ENCODE results near the gene RAD51B.
"Not testable (repeated sequence)": the region's sequence is repeated elsewhere in the genome, so short reads cannot be mapped to it uniquely, and the experiment has no call there.

The RAD51B gene

DNA sequence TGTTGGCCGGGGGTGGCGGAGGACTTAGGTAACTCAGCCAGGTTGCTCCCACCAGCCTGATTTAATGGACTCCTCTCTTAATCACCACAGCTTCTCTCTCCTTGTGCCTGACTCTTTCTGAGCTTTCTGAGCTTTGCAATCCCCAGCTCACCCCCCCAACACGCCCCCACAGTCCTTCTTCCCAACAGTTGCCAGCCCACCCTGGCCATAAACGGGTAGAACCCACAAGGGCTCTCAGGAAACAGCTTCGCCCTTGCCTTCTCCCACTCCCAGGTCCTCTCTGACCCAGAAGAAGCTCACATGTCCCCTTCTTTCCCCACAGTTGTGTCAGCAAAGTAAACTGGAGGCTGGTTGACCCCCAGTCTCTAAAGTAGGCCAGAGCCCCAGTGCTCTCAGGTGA, 940.4 kb downstream of the RAD51B start:
- H3K4me1 ChIP-seq = peaks cover 17% of the 10 kb centered on the region
- H3K27ac ChIP-seq = no peak overlapping the region
- H3K4me3 ChIP-seq (ENCODE audit: low read depth, low read length) = no peak overlapping the region
- H3K36me3 ChIP-seq (ENCODE audit: control insufficient read depth, insufficient read depth, low read length) = no peaks in the 10 kb centered on the region
- no peak overlapping the region for H2AFZ ChIP-seq
- no peak overlapping the region for H3K4me2 ChIP-seq (ENCODE audit: low read length)
- no peak overlapping the region for H3K9ac ChIP-seq
- no peaks in the 10 kb centered on the region for H3K27me3 ChIP-seq (ENCODE audit: control insufficient read depth, insufficient read depth, low read length)
- no peaks in the 10 kb centered on the region for H3K79me2 ChIP-seq
- H3K9me3 ChIP-seq (ENCODE audit: control insufficient read depth, low read length) = no peaks in the 10 kb centered on the region
- TF ChIP-seq, protein P1, sequence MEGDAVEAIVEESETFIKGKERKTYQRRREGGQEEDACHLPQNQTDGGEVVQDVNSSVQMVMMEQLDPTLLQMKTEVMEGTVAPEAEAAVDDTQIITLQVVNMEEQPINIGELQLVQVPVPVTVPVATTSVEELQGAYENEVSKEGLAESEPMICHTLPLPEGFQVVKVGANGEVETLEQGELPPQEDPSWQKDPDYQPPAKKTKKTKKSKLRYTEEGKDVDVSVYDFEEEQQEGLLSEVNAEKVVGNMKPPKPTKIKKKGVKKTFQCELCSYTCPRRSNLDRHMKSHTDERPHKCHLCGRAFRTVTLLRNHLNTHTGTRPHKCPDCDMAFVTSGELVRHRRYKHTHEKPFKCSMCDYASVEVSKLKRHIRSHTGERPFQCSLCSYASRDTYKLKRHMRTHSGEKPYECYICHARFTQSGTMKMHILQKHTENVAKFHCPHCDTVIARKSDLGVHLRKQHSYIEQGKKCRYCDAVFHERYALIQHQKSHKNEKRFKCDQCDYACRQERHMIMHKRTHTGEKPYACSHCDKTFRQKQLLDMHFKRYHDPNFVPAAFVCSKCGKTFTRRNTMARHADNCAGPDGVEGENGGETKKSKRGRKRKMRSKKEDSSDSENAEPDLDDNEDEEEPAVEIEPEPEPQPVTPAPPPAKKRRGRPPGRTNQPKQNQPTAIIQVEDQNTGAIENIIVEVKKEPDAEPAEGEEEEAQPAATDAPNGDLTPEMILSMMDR (IDR thresholded peaks at IDR 0.05) = no peak

- H2AFZ ChIP-seq = no peak overlapping the region
- H3K4me2 ChIP-seq (ENCODE audit: low read length) = no peak overlapping the region
- no peak overlapping the region for H3K4me3 ChIP-seq (ENCODE audit: low read depth, low read length)
- no peaks in the 10 kb centered on the region for H3K79me2 ChIP-seq
- no peaks in the 10 kb centered on the region for H3K27me3 ChIP-seq (ENCODE audit: control insufficient read depth, insufficient read depth, low read length)
- no peak overlapping the region for H3K9ac ChIP-seq
- no peaks in the 10 kb centered on the region for H3K36me3 ChIP-seq (ENCODE audit: control insufficient read depth, insufficient read depth, low read length)
- no peak overlapping the region for H3K27ac ChIP-seq
- no peaks in the 10 kb centered on the region for H3K9me3 ChIP-seq (ENCODE audit: control insufficient read depth, low read length)
- TF ChIP-seq, protein P1 (IDR thresholded peaks at IDR 0.05) = no peak
- peaks cover 17% of the 10 kb centered on the region for H3K4me1 ChIP-seq
These were observed 941.2 kb downstream of the RAD51B start for GRCh38 chr14:68760761-68761160.

GRCh38 chr14:68761391-68761790, 941.8 kb downstream of the RAD51B start:
- Histone ChIP-seq H3K36me3 (ENCODE audit: control insufficient read depth, insufficient read depth, low read length) (no peaks in the 10 kb centered on the region), H2AFZ (no peak overlapping the region), H3K4me2 (ENCODE audit: low read length) (no peak overlapping the region), H3K79me2 (no peaks in the 10 kb centered on the region), H3K27me3 (ENCODE audit: control insufficient read depth, insufficient read depth, low read length) (no peaks in the 10 kb centered on the region), H3K9ac (no peak overlapping the region), H3K4me1 (peaks cover 17% of the 10 kb centered on the region), H3K27ac (no peak overlapping the region), H3K9me3 (ENCODE audit: control insufficient read depth, low read length) (no peaks in the 10 kb centered on the region), H3K4me3 (ENCODE audit: low read depth, low read length) (no peak overlapping the region)
- TF ChIP-seq, protein P1 (IDR thresholded peaks at IDR 0.05) = no peak

DNA sequence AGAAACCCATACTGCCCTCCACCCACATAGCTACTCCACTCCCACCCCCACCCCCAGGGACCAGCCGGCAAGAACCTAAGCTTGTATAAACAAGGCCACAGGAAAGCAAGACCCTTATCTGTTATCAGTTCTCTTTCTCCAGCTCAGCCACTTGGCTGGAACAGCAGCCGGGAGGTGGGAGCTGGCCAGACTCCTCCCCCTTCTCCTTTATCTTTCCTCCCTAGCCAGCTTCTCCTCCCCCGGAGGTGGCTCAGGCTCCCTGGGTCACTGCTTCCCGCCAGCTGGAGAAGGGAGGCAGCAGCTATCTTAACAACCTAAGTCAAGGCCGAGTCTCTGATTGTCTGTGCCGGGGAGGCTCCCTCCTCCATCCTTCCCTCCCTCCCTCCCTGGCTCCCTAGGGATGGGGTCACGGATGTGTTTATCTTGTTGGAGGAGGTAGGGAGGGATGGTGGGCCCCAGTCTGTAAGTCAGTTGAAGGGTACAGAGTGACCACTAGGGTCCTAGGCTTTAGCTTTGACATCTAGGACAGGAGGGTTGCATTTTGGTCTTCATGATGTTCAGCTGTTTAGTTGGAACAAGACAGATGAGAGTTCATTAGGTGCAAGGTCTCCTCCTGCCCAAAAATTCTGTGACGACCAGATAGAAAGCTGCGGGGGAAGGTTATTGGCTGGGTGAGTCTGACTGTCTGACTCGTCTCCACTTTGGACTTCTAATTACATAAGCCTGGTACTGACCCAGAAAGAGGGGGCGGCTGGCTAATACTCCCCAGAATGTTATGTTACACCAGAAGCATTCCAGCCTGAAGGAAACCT, 943.6 kb downstream of the RAD51B start:
- TF ChIP-seq, protein P1 (IDR thresholded peaks at IDR 0.05) = no peak
- H3K79me2 ChIP-seq = no peaks in the 10 kb centered on the region
- H3K9me3 ChIP-seq (ENCODE audit: control insufficient read depth, low read length) = no peaks in the 10 kb centered on the region
- H2AFZ ChIP-seq = peak overlapping the region; percentile 45
- H3K27me3 ChIP-seq (ENCODE audit: control insufficient read depth, insufficient read depth, low read length) = no peaks in the 10 kb centered on the region
- H3K27ac ChIP-seq = peak overlapping the region; percentile 62
- peak overlapping the region; percentile 5 for H3K4me2 ChIP-seq (ENCODE audit: low read length)
- peaks cover 17% of the 10 kb centered on the region for H3K4me1 ChIP-seq
- no peak overlapping the region for H3K9ac ChIP-seq
- no peak overlapping the region for H3K4me3 ChIP-seq (ENCODE audit: low read depth, low read length)
- no peaks in the 10 kb centered on the region for H3K36me3 ChIP-seq (ENCODE audit: control insufficient read depth, insufficient read depth, low read length)

GRCh38 chr14:68763843-68764242, 944.3 kb downstream of the RAD51B start:
- H3K36me3 ChIP-seq (ENCODE audit: control insufficient read depth, insufficient read depth, low read length); H3K9ac ChIP-seq; H3K79me2 ChIP-seq; H3K4me2 ChIP-seq (ENCODE audit: low read length); H3K4me3 ChIP-seq (ENCODE audit: low read depth, low read length); H3K9me3 ChIP-seq (ENCODE audit: control insufficient read depth, low read length); H3K27me3 ChIP-seq (ENCODE audit: control insufficient read depth, insufficient read depth, low read length): not testable (repeated sequence)
- peak overlapping the region; percentile 45 for H2AFZ ChIP-seq
- H3K27ac ChIP-seq = peak overlapping the region; percentile 62
- H3K4me1 ChIP-seq = peaks cover 17% of the 10 kb centered on the region

Measured in parathyroid adenoma (tissue), 2 donors.